GM12891 (cell line): ENCODE measurements around the gene ZNF839.

ENCODE experiments used
- PAX5 ChIP-seq: IDR thresholded peaks from 2 replicates; pipeline ENCODE4 v1.6.1; 2011; ENCODE audit warnings: low read length, moderate library complexity, mild to moderate bottlenecking; ENCODE audit not compliant: insufficient read depth, severe bottlenecking
- POLR2A ChIP-seq: IDR thresholded peaks from 2 replicates; pipeline ENCODE4 v1.6.1; 2011; ENCODE audit warnings: low read depth, low read length, control low read depth
- POLR2AphosphoS5 ChIP-seq: IDR thresholded peaks from 2 replicates; pipeline ENCODE4 v1.6.1; 2011; ENCODE audit warnings: low read depth, low read length, control low read depth

DNA sequence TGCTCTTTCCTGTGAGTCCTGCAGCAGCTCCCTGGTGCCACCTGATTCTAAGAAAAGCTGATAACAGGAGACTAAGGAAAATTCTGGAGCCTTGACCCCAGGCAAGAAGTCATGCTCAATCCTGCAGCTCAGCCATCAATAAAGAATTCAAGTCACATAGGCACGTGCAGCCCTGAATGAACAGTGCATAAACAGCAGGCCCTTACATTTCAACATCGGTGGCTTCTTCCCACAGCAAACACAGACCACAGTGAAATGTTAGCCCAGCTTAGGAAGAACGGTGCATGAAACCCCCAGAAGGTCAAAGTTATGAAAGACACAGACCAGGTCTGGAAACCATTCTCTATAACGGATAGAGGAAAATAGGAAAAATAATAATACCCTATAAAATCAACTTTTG, 32.7 kb downstream of the ZNF839 start:
- TF ChIP-seq POLR2AphosphoS5 (no peak), POLR2A (no peak), PAX5 (no peak)
